HG03469 (cell line): ENCODE measurements around the gene STIMATE.

Experiments used
- ATAC-seq: cut with Tn5 transposase; IDR thresholded peaks from one replicate; pipeline ENCODE4 v1.9.1; 2021; ENCODE audit warnings: mild to moderate bottlenecking, moderate library complexity, moderate number of reproducible peaks; ENCODE audit not compliant: unreplicated experiment

The STIMATE gene

GRCh38 chr3:52843108-52843865 is 54.1 kb downstream of the STIMATE start:
- no peak for ATAC-seq

DNA sequence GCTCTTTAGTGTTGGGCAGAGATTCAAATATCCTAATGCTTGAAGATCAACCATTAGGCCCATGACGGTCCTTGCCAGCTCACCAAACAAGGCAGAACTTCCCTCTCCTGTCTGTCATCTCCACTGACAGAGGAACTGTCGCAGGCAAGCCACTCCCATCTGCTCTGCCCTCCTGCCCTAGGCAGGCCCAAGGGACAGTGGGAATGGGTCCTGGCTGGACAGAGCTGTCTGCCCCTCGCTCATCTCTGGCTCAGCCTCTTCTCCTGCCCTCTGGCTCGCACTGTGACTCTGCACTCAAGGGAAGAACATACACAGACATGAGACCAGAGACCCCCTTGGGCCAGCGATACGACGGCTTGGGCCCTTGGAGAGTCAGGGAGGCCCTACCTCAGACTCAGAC is 54.9 kb downstream of the STIMATE start:
- no peak for ATAC-seq

DNA sequence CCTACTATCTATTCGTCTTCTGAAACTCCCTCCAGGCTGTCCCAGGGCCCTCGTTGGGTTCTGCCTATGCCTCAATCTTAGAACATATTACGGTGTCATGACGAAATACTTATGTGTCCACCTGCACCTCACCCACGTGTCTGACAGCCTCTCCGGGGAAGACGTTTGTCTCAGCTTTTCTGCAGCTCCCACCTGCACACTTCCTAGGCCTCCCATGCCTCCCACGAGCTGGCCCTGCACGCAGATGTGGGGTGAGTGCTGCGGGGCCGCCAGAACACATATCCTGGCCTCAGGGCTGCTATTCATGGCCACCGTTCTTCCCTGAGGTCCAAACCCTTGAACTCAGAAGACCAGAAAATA is 55.4 kb downstream of the STIMATE start:
- no peak for ATAC-seq

GRCh38 chr3:52841211-52841980 is 56.0 kb downstream of the STIMATE start:
- ATAC-seq = no peak

- ATAC-seq = no peak
Measured at GRCh38 chr3:52839892-52840545, 57.3 kb downstream of the STIMATE start.

DNA sequence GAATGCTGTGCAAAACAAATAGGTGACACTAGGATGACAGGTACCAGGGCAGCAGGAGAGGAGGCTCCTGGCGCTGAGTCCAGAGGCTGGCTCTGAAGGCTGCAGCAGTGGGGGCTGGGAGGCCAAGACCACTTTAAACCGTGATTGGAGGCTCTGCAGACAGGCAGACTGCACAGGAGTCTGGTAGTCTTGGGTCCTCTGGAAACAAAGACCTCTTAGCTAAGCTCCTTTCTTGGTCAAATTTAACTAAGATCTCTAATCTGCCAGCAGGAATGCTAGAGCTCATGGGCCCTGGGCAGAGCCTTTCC is 58.1 kb downstream of the STIMATE start:
- ATAC-seq = no peak

DNA sequence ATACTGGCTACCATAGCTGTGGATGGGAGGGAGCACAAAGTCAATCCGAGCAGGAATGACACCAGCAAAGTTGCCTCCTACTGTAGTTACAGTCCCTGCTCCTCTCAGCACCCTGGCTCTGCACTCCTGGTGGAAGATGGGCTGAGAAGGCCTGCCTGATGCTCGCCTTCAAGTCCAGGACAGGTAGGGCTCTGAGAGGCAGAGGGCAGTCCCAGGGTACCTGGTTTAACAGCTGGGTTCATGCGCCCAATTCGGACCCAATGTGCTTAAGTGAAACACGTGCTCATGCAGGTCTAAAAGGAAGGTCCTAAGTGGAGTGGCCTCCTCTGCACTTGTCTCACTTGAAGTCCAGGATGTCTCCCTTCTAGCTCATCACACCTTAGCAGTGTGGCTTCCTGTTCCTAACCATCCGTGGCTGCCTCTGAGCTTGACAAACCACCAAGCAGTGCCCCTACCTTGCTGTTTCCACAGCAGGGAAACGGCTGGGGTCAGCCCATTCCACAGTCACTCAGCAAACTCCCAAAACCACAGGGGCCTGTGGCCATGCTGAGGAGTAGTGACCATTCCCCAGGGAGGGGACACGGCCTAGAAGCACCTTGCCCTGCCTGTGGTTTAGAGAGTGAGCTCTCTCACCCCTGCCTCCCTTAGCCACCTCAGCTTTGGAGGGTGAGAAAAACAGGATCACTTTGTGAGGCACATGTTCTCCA is 58.6 kb downstream of the STIMATE start:
- no peak for ATAC-seq

- ATAC-seq = no peak
Measured at GRCh38 chr3:52836986-52837385, 60.4 kb downstream of the STIMATE start.

GRCh38 chr3:52836471-52836845 is 60.9 kb downstream of the STIMATE start:
- ATAC-seq = no peak

DNA sequence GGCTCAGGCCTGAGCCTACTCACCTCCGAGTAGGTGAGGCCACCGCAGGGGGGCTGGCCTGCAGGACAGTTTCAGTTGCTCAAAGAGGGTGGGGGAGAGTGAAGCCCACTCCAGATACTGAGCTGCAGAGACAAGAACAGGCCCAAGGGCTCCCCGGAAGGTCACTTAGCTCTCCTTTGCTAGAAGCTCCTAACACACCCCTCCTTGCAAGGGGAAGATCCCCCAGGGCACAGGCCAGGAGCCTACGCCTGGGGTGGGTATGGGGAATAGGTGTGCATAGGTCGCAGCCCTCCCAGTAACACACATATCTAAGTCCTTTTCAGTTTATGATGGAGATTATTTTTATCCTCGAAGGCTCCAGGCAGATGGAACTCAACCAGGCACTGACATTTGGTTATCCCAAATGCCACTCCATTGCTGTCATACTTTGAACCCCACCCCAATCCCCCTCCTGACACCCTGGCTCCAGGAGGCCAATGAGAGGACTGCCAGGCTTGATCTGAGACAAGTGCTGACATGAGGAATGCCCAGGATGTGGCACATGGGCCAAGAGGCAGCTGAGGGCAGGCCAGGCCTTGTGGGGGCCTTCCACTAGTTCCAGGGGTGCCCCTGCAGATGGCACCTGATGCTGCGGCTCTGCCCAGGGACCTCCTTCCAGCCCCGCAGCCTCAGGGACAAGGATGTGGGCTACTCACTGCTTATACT is 61.4 kb downstream of the STIMATE start:
- no peak for ATAC-seq

- ATAC-seq = no peak
Measured at GRCh38 chr3:52834871-52835501, 62.4 kb downstream of the STIMATE start, which contains the start of gene MUSTN1. Gene MUSTN1, minus strand, starts transcription at chr3:52835019. Its CDS starts 71 bp downstream, at chr3:52834948.

DNA sequence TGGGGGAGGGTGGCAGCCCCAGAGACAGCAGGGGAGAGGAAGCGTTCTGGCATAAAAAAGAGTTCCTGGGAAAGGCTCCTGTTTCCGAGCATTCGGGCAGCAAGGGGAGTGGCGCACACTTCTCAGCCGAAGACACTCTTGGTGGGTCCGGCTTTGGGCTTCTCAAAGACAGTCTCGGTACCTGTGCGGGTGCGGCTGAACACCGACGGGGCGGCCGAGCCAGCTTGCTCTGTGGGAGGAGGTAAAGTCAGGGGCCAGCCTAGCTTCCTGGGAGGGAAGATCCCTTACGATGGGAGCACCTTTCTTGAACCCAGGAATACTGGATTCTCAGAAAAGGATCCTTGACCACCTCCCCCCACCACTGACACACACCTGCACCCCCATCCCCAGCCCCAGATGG is 64.1 kb downstream of the STIMATE start:
- no peak for ATAC-seq

DNA sequence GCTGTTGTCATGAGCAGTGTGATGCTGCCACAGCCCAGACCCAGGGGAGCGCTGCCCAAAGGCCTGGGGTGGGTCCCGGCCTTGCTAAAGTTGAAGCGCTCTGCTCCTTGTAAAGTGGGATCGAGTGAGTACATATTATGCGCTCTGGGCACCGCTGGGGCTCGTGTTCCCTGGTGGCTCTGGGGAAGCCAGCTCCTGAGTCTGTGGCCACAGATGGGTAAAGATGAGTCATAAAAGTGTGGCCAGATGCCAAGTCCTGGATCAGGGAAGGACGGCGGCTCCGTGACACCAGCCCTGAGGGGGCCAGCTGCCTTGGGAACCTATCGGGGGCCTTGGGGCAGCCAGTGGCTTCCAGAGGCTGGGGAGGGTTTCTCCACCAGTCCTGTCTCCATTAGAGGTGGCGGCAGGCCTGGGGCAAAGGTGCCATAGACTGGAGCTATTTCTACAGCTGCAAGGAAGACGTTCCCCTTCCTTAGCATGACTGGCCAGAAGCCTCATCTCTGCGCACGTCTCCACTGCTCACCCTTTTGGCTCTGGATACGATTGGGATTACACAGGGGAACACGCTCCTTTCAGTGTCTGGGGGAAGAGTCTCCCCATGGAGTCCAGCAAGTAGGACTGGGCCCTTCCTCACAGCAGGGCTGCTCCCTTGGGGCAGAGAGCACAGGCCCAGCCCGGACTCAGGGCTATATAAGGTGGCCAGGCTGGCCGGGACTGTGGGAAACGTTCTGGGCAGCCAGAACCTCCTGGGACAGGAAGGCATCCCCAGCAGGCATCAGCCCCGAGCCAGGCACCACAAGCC is 65.6 kb downstream of the STIMATE start:
- ATAC-seq = no peak

GRCh38 chr3:52830535-52831258 is 66.7 kb downstream of the STIMATE start, which contains the start of gene ITIH4:
Gene ITIH4, minus strand, starts transcription at chr3:52830672. Its CDS starts 30 bp downstream, at chr3:52830642.
- ATAC-seq = no peak

DNA sequence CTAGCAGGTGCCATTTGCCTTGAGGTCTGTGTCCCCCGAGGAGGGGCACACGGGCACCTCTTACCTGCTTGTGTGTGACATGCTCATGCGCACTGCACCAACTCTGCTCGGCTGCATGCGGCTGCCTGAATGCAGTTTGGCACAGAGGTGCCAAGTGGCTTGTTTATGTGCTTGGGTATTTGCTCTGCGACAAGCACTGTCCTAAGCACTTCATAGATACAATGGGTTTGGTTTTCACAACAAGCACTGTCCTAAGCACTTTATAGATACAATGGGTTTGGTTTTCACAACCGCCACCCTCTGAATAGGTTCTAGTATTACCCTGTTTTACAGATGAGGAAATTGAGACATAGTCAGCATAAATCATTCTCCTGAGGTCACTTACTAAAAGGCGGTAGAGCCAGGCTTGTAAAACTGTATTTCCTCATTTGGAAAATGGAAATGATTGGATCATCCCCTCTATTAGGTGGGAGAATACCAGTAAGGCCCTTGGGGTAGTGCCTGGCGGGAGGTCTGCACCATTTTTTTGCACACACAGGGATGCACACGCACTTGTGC is 67.4 kb downstream of the STIMATE start:
- ATAC-seq = no peak

DNA sequence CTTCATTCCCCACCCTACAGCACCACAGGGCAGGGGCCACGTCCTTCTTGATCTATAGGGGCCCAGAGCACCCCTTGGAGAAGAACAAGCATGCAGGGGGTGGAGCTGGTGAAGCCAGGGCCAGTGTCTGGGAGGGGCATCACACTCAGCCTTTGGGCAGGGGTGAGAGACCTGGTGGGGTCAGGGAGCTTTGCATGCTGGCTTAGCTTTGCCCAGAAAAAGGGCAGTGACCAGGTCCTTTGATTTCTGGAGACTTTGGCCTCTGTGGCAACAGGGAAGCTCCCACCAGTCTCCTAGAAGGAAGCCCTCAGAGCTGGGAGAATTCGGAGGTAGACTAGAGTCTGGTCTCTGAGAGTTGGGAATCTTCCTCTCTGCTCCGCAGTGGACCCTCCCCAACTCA is 67.9 kb downstream of the STIMATE start:
- ATAC-seq = no peak

DNA sequence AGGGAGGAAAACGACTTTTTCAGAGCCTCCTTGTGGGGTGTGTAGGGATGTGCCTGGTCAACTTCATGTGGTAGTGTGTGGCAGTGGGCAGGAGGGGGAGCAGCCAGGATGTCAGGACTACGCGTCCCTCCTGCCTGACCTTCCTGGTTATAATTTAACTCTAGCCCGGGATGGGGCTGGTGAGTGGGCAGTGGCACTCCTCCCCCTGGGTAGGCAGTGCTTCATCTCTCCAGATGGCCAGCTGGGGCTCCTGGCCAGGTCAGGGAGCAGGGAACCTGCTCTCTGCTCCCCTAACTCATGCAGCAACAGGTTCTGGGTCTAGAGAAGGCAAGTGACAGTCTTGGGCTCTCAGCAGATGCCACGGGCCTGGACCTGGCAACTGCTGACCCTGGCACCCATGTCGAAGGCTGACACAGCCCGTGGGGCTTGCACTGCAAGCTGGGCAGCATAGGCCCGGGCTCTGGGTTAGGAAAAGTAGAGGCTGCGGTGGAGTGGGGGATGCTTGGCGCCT is 69.4 kb downstream of the STIMATE start:
- ATAC-seq = no peak

DNA sequence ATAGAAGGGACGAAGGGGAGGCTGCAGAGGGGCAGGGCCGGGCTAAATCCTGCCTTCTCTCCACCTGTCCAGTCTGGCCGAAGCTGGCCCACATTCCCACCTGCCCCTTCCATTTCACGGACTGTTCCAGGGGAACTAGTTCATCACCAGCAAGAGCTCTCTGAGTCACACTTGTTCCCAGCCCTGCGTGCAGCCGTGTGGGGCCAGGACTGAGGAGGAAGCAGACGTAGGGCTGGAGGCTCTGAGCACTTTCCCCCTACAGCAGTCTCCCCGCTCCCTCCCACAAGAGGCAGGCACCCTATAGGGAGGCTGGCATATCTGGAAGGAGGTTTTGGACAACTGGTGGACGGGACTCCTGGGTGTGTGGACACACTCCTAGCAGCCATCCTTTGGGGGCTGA is 69.9 kb downstream of the STIMATE start:
- no peak for ATAC-seq
